Mammary epithelial cell (primary cell): ENCODE data around the gene PLXNB2.

ENCODE experiments used
- EZH2 ChIP-seq: IDR thresholded peaks from 2 replicates; pipeline ENCODE4 v1.6.1; 2012; ENCODE audit warnings: low read length, inconsistent platforms, borderline replicate concordance
- TF ChIP-seq, protein P1 (sequence below), 2 donors: IDR thresholded peaks in 1 of 2; conservative IDR thresholded peaks in 1 of 2; 2 replicates each; pipeline ENCODE4 v1.5.1; 2011 to 2012; ENCODE audit warnings: inconsistent platforms in 2 of 2, low read length in 2 of 2, mild to moderate bottlenecking in 2 of 2, control low read depth in 1 of 2, low read depth in 1 of 2; ENCODE audit not compliant: insufficient read depth in 1 of 2; ENCODE audit errors: extremely low read depth in 1 of 2

DNA sequence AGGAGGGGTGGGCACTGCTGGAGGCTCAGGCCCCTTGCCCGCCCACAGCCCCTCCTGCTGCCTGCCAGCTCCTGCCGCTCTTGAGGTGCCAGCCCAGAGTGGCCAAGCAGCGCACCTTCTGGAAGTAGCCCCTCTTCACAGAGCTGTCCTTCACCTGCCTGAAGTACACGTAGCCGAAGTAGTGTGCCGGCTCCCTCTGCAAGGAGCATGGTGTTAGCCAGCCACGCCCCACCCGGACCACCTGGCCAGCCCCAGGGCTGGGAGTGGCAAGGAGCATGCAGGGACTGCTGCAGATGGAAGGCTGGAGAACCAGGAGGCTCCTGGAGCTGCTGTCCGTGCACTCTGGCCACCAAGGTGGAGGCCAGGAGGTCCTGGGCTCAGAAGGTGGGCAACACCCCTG, 9.7 kb upstream of the PLXNB2 start:
- TF ChIP-seq, protein P1, sequence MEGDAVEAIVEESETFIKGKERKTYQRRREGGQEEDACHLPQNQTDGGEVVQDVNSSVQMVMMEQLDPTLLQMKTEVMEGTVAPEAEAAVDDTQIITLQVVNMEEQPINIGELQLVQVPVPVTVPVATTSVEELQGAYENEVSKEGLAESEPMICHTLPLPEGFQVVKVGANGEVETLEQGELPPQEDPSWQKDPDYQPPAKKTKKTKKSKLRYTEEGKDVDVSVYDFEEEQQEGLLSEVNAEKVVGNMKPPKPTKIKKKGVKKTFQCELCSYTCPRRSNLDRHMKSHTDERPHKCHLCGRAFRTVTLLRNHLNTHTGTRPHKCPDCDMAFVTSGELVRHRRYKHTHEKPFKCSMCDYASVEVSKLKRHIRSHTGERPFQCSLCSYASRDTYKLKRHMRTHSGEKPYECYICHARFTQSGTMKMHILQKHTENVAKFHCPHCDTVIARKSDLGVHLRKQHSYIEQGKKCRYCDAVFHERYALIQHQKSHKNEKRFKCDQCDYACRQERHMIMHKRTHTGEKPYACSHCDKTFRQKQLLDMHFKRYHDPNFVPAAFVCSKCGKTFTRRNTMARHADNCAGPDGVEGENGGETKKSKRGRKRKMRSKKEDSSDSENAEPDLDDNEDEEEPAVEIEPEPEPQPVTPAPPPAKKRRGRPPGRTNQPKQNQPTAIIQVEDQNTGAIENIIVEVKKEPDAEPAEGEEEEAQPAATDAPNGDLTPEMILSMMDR (conservative IDR thresholded peaks at IDR 0.05 in 1 of 2, IDR thresholded peaks at IDR 0.05 in 1 of 2; ENCODE audit: extremely low read depth in 1 of 2, insufficient read depth in 1 of 2, low read depth in 1 of 2, low read length in 2 of 2), result no peak
- no peak for TF ChIP-seq EZH2
